Esophagus (tissue), 2 donors: ENCODE measurements around the gene EIF3D. TPM values are rescaled to one million over a fixed set of nuclear protein-coding genes. Genes with fewer than 3 reads are reported as not detected.
A peak's percentile ranks its signal among the peaks of the same experiment; 100 is the strongest.

Source experiments
- H3K27ac ChIP-seq, 2 donors: one replicate each; pipeline ENCODE4 v1.5.1; 2013; ENCODE audit warnings: low read depth in 2 of 2, mild to moderate bottlenecking in 2 of 2, inconsistent platforms in 1 of 2, low read length in 1 of 2, moderate library complexity in 1 of 2
- H3K27me3 ChIP-seq, 2 donors: one replicate each; pipeline ENCODE4 v1.6.1; 2013; ENCODE audit warnings: low read length in 2 of 2, control low read depth in 1 of 2, mild to moderate bottlenecking in 1 of 2; ENCODE audit not compliant: insufficient read depth in 2 of 2, control insufficient read depth in 1 of 2
- H3K36me3 ChIP-seq, 2 donors: one replicate each; pipeline ENCODE4 v1.6.1; 2013; ENCODE audit warnings: low read length in 1 of 2; ENCODE audit not compliant: control insufficient read depth in 2 of 2, insufficient read depth in 2 of 2
- H3K4me1 ChIP-seq, 2 donors: one replicate each; pipeline ENCODE4 v1.6.1; 2013; ENCODE audit warnings: low read length in 1 of 2; ENCODE audit not compliant: control insufficient read depth in 2 of 2, insufficient read depth in 2 of 2
- H3K4me3 ChIP-seq, 2 donors: one replicate each; pipeline ENCODE4 v1.5.1; 2013; ENCODE audit warnings: low read length in 2 of 2, mild to moderate bottlenecking in 2 of 2, low read depth in 1 of 2, moderate library complexity in 1 of 2
- H3K9me3 ChIP-seq, 2 donors: one replicate each; pipeline ENCODE4 v1.6.1; 2013; ENCODE audit warnings: mild to moderate bottlenecking in 2 of 2, low read depth in 1 of 2, low read length in 1 of 2, moderate library complexity in 1 of 2; ENCODE audit not compliant: control insufficient read depth in 2 of 2, insufficient read depth in 1 of 2
- WGBS, 2 donors: extraction: QIAGEN DNeasy Blood & Tissue Kit; methylation state at CpG; one replicate each; pipeline ENCODE4 v1.1.7; 2013; 5-methylcytosine and 5-hydroxymethylcytosine counted together
- polyA plus RNA-seq, 2 donors: library from polyadenylated mRNA; stranded (reverse); fragments of 200-250 nt; gene quantifications; one replicate each; pipeline ENCODE4 v1.2.3, GENCODE V29; 2013
- donor health status: healthy with polysubstance abuse.
- donor health status: Bipolar disorder and iron deficiency.

Gene EIF3D
- polyA plus RNA-seq, 2 donors: 129 to 194 TPM

- Histone ChIP-seq H3K27ac (peak overlapping the region in 1 of 2 donors; percentile 58), H3K4me1 (peaks cover 0 to 7% of the 10 kb centered on the region in 2 donors), H3K9me3 (no peaks in the 10 kb centered on the region), H3K27me3 (no peaks in the 10 kb centered on the region), H3K4me3 (no peak overlapping the region), H3K36me3 (peaks cover 28 to 37% of the 10 kb centered on the region in 2 donors)
- WGBS, 2 donors: 92 to 93% methylated on average over 8 of the region's 8 CpGs
Observed at GRCh38 chr22:36512333-36512732, 16.6 kb downstream of the EIF3D start.

DNA sequence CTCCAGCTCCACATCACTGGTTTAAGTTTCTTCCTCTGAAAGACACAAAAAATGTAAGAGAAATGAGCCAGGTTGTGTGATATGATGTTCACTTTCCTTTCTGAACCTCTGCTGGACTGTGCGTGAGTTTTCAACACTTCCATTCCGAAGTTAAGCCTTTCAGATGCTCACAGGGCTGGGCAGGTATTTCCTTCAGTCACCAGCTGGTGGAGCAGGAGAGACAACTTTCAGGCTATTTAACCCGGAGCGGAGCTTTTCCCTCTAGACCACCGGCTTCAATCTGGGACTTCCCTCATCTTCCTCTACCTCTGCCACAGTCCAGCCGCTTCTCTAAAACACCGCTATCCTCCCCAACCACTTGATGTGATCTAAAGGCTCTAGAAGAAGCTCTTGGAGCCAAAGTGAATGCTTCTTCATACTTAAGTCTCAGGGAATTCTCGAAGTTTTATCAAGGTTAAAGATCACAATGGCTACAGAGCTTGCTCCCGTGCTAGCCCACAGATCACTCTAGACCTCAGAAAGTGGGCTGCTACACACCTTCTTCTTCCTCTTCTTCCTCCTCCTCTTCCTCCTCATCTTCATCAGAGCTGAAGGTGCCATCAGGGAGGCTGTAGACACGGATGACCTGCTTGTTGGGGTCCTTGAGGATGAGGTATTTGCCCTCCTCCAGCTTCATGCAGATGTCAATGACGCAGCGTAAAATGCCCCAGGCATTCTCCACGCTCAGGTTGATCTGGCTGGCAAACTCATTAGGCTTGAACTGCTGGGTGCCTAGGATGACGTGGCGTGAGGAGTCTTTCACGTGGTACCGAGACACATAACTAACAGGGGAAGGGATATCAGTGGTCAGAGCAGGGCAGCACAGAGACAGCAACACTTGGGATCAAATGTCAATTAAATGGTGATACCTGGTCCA, 17.7 kb downstream of the EIF3D start:
- Histone ChIP-seq H3K4me1 (peaks cover 0 to 14% of the 10 kb centered on the region in 2 donors), H3K36me3 (peaks cover 17 to 27% of the 10 kb centered on the region in 2 donors), H3K4me3 (no peak overlapping the region), H3K27me3 (no peaks in the 10 kb centered on the region), H3K9me3 (no peaks in the 10 kb centered on the region), H3K27ac (peak overlapping the region; percentile 70 to 89)
- WGBS, 2 donors: 49 to 52% methylated on average over 17 of the region's 17 CpGs

GRCh38 chr22:36510384-36510783, 18.6 kb downstream of the EIF3D start:
- 45 to 67% methylated on average over 3 of the region's 3 CpGs for WGBS, 2 donors
- H3K27ac ChIP-seq: peak overlapping the region; percentile 70 to 89
- H3K27me3 ChIP-seq: no peaks in the 10 kb centered on the region
- peaks cover 10 to 26% of the 10 kb centered on the region in 2 donors for H3K36me3 ChIP-seq
- no peaks in the 10 kb centered on the region for H3K9me3 ChIP-seq
- no peak overlapping the region for H3K4me3 ChIP-seq
- peaks cover 0 to 17% of the 10 kb centered on the region in 2 donors for H3K4me1 ChIP-seq

DNA sequence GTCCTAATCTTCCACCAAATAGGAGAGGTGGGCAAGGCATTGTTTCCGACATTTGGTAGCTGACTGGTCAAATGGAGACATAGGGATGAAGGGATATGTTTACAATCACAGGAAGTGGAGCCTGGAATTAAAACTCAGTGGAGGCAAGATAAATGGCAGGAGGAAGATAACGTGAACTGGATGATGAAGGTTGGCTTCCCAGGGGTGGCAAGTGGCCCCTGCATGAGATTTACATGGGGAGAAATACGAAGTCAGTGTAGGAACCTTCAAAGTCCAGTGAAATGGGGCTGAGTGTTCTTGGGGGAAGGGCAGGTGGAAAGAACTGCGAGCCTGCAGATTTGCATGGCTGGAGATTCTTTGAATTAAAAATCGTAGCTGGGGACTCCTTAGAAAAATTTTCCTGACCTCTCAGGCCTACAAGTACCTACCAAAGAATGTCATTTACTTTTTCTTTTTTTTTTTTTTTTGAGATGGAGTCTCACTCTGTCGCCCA, 21.4 kb downstream of the EIF3D start:
- Histone ChIP-seq H3K4me1 (peaks cover 0 to 17% of the 10 kb centered on the region in 2 donors), H3K27ac (peak overlapping the region; percentile 76 to 92), H3K9me3 (no peaks in the 10 kb centered on the region), H3K36me3 (peaks cover 4 to 13% of the 10 kb centered on the region in 2 donors), H3K27me3 (no peaks in the 10 kb centered on the region), H3K4me3 (no peak overlapping the region)
- WGBS, 2 donors: 88 to 90% methylated on average over 6 of the region's 6 CpGs

GRCh38 chr22:36506637-36507517, 22.1 kb downstream of the EIF3D start, which contains the start of gene FOXRED2:
Gene FOXRED2, minus strand, starts transcription at chr22:36507040. Its CDS starts 618 bp downstream, at chr22:36506422.
- no peaks in the 10 kb centered on the region for H3K27me3 ChIP-seq
- H3K9me3 ChIP-seq: no peaks in the 10 kb centered on the region
- peaks cover 0 to 7% of the 10 kb centered on the region in 2 donors for H3K36me3 ChIP-seq
- peak within 1 kb of the TSS; percentile 76 to 92 for H3K27ac ChIP-seq
- 5 to 7% methylated on average over 57 to 75 of the region's 75 CpGs for WGBS, 2 donors
- H3K4me1 ChIP-seq: peaks cover 0 to 17% of the 10 kb centered on the region in 2 donors
- H3K4me3 ChIP-seq: peak within 1 kb of the TSS; percentile 49 to 51

- no peaks in the 10 kb centered on the region for H3K9me3 ChIP-seq
- H3K36me3 ChIP-seq: peaks cover 0 to 2% of the 10 kb centered on the region in 2 donors
- H3K4me3 ChIP-seq: peak overlapping the region in 1 of 2 donors; percentile 49
- no peak overlapping the region for H3K27ac ChIP-seq
- no peaks in the 10 kb centered on the region for H3K27me3 ChIP-seq
- WGBS, 2 donors: 91 to 94% methylated on average over 60 of the region's 60 CpGs
- peaks cover 0 to 12% of the 10 kb centered on the region in 2 donors for H3K4me1 ChIP-seq
Observed at GRCh38 chr22:36505998-36506635, 22.8 kb downstream of the EIF3D start.

DNA sequence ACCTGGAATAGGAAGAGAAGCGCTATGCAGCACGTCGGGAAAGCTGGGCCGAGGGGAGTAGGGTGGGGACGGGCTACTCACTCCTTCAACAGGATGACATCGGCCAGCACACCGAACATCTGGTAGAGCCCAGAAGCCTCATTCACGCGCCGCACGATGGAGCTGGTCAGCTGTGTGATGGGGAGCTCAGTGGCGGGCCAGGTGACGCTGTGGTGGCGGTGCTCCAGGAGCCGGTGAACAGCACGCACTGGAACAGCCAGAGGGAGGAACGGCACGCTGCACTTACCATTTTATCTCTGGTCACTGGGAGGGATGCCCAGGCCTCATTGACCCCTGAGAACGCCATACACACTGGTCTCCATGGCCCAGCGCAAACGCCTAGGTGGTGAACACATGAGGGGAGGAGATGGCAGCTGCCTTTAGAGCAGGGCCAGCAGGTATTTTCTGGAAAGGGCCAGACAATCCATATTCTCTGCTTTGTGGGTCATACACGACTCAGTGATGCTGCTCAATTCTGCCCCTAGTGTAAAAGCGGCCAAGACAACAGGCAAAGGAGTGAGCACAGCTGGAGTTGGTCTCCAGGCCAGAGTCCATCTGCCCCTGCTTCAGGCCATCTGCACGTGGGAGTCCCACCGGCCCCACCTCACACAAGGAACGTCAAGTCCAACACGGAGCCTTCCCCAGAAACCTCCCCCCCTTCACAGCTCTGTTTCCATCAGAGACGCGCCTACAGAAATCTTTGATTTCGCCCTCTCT, 30.9 kb downstream of the EIF3D start:
- peaks cover 3 to 19% of the 10 kb centered on the region in 2 donors for H3K36me3 ChIP-seq
- WGBS, 2 donors: 88 to 93% methylated on average over 30 of the region's 30 CpGs
- no peaks in the 10 kb centered on the region for H3K9me3 ChIP-seq
- no peak overlapping the region for H3K4me3 ChIP-seq
- no peaks in the 10 kb centered on the region for H3K4me1 ChIP-seq
- H3K27me3 ChIP-seq: no peaks in the 10 kb centered on the region
- no peak overlapping the region for H3K27ac ChIP-seq

DNA sequence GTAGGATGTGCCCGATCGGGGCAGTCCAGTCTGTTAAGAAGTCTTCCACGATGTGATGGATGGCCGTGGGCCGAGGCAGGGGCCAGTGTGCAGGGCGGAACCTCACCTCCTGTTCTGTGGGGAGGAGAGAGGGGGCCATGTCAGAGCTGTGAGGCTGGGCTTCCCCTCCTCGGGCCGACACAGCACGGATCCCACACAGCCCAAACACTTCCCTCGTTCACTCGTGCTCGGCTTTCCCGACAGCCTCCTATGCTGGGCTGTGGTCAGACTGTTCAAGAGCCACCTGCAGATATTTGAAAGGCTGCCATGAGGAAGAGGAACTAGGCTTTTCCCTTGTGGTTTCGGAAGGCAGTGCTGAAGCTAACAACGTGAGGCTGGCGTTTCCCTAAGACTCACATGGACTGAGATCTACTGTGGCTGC, 35.3 kb downstream of the EIF3D start:
- Histone ChIP-seq H3K36me3 (peaks cover 3 to 19% of the 10 kb centered on the region in 2 donors), H3K27ac (no peak overlapping the region)

More for the DNA sequence above, 35.3 kb downstream of the EIF3D start:
- H3K9me3 ChIP-seq: no peaks in the 10 kb centered on the region
- H3K4me3 ChIP-seq: no peak overlapping the region
- no peaks in the 10 kb centered on the region for H3K27me3 ChIP-seq
- 73 to 77% methylated on average over 16 of the region's 16 CpGs for WGBS, 2 donors
- H3K4me1 ChIP-seq: no peaks in the 10 kb centered on the region
